KMS-11 (cell line): Measurements from ENCODE around the gene MAGED1.

Experiments
- H2AFZ ChIP-seq: fragments of 200-600 bp; sonication (generic); 2 replicates; pipeline ENCODE4 v1.6.1; 2016; ENCODE audit warnings: antibody characterized with exemption, mixed run types, low read depth
- H3K27ac ChIP-seq: fragments of 200-600 bp; sonication (generic); 2 replicates; pipeline ENCODE4 v1.6.1; 2016; ENCODE audit warnings: mild to moderate bottlenecking, mixed run types
- H3K27me3 ChIP-seq: fragments of 200-600 bp; sonication (generic); 2 replicates; pipeline ENCODE4 v1.6.1; 2017; ENCODE audit warnings: mild to moderate bottlenecking, low read depth, mixed run types, moderate library complexity; ENCODE audit not compliant: insufficient read depth
- H3K36me3 ChIP-seq: fragments of 200-600 bp; sonication (generic); 2 replicates; pipeline ENCODE4 v1.6.1; 2017; ENCODE audit warnings: mild to moderate bottlenecking, mixed run types; ENCODE audit not compliant: insufficient read depth
- H3K4me1 ChIP-seq: fragments of 200-600 bp; sonication (generic); 2 replicates; pipeline ENCODE4 v1.6.1; 2016; ENCODE audit warnings: mild to moderate bottlenecking, low read depth, mixed run types; ENCODE audit not compliant: poor library complexity, severe bottlenecking
- H3K4me2 ChIP-seq: fragments of 200-600 bp; sonication (generic); 2 replicates; pipeline ENCODE4 v1.7.0; 2016; ENCODE audit warnings: mild to moderate bottlenecking, mixed run types
- H3K4me3 ChIP-seq: fragments of 200-600 bp; sonication (generic); IDR thresholded peaks from 2 replicates; pipeline ENCODE4 v1.6.1; 2017; ENCODE audit warnings: low read depth, low read length, mixed read lengths; ENCODE audit not compliant: insufficient read depth
- H3K79me2 ChIP-seq: fragments of 200-600 bp; sonication (generic); 2 replicates; pipeline ENCODE4 v1.6.1; 2016; ENCODE audit warnings: low read depth, mixed run types; ENCODE audit not compliant: insufficient read depth
- H3K9ac ChIP-seq: fragments of 200-600 bp; sonication (generic); 2 replicates; pipeline ENCODE4 v1.6.1; 2016; ENCODE audit warnings: mild to moderate bottlenecking, mixed run types
- H4K20me1 ChIP-seq: fragments of 200-600 bp; sonication (generic); 2 replicates; pipeline ENCODE4 v1.6.1; 2016; ENCODE audit warnings: mild to moderate bottlenecking, mixed run types; ENCODE audit not compliant: insufficient read depth
- TF ChIP-seq, protein P1 (sequence below): fragments of 200-600 bp; sonication (generic); conservative IDR thresholded peaks from 2 replicates; pipeline ENCODE4 v1.6.1; 2017; ENCODE audit warnings: low read depth, mild to moderate bottlenecking, antibody characterized with exemption, low read length, moderate library complexity, mixed read lengths

Gene MAGED1

DNA sequence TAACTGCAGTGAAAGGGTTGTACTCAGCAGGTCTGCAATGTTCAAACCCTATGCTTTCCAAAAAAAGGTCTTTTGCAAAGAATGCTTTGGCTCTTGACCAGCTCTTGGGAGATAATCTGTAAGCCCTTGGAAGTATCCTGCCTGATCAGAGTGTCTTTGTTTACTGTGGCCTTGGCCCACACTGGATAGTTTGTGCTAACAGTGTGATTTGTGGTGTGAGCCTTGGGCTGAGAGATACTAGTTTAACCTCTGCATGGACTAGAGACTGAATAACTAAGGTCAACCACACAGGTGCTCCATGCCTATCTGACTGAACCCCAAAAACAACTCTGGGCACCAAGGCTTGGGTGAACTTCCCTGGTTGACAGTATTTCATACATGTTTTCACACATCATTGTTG lies 3.6 kb upstream of the MAGED1 start:
- Histone ChIP-seq H2AFZ (no peak overlapping the region), H3K27me3 (no peaks in the 10 kb centered on the region), H3K79me2 (no peaks in the 10 kb centered on the region), H3K9ac (no peak overlapping the region), H4K20me1 (no peaks in the 10 kb centered on the region), H3K4me3 (no peak overlapping the region), H3K4me1 (no peaks in the 10 kb centered on the region), H3K27ac (no peak overlapping the region), H3K36me3 (no peaks in the 10 kb centered on the region), H3K4me2 (no peak overlapping the region)
- TF ChIP-seq, protein P1, sequence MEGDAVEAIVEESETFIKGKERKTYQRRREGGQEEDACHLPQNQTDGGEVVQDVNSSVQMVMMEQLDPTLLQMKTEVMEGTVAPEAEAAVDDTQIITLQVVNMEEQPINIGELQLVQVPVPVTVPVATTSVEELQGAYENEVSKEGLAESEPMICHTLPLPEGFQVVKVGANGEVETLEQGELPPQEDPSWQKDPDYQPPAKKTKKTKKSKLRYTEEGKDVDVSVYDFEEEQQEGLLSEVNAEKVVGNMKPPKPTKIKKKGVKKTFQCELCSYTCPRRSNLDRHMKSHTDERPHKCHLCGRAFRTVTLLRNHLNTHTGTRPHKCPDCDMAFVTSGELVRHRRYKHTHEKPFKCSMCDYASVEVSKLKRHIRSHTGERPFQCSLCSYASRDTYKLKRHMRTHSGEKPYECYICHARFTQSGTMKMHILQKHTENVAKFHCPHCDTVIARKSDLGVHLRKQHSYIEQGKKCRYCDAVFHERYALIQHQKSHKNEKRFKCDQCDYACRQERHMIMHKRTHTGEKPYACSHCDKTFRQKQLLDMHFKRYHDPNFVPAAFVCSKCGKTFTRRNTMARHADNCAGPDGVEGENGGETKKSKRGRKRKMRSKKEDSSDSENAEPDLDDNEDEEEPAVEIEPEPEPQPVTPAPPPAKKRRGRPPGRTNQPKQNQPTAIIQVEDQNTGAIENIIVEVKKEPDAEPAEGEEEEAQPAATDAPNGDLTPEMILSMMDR = no peak

DNA sequence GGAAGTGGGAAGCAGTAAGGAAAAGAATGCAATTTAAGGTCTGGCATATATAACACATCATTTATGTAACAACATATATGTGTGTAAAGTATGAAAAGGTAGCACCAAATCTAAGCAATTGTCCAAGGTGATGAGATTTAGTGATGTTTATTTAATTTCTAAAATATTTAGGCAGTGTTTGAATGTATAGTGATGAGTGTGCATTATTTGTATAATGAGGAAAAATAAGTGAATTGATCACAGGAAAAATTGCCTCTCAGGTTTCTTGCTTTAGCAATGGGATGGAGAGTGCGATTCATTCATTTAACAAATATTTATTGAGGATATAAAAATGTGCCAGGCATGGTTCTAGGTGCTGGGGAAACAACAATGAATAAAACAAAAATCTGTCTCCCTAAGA lies 2.2 kb upstream of the MAGED1 start:
- H3K4me1 ChIP-seq = no peaks in the 10 kb centered on the region
- no peak overlapping the region for H2AFZ ChIP-seq
- H3K4me2 ChIP-seq = no peak overlapping the region
- H3K9ac ChIP-seq = no peak overlapping the region
- no peak overlapping the region for H3K4me3 ChIP-seq
- H4K20me1 ChIP-seq = no peaks in the 10 kb centered on the region
- no peak overlapping the region for H3K27ac ChIP-seq
- no peaks in the 10 kb centered on the region for H3K27me3 ChIP-seq
- TF ChIP-seq, protein P1 = no peak
- H3K36me3 ChIP-seq = no peaks in the 10 kb centered on the region
- 0 out of 2 replicates have a peak, but pooled peaks cover 9% of the 10 kb centered on the region for H3K79me2 ChIP-seq

DNA sequence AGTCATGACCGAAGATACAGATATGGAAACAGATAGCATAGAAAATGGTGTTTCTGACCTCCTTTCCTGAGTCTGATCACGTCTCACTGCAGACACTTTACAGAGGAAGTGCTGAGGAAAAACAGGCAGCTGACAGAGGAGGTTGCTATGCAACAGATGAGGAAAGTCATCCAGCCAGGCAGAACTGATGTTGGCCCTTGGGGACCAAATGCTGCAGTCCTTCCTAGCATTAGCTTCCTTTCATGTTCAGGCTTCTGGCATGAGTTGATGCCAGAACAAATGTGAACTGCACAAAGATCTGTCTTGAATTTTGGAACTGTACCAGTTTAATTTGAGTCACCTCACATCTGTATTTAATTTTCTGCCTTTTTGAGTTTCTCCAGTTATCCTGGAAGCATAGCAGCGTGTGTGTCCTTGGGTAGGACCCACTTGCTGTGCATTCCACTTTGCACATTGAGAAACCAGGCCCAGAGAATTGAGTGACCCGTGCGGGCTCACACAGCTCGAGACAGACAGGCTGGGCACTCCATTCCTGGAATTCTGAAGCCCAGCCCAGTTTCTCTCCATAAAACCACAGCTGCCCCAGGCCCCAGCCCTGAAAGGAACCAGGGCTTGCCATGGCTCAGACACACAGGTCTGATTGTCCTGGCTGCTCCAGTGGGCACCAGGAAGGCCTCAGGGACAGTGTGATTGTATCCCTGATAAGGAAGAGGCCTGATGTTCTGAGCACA lies 1.4 kb upstream of the MAGED1 start:
- H3K9ac ChIP-seq = no peak overlapping the region
- no peak overlapping the region for H3K4me3 ChIP-seq
- TF ChIP-seq, protein P1 = no peak

GRCh38 chrX:51893931-51894696 lies 691 bp downstream of the MAGED1 start:
- Histone ChIP-seq H3K9ac (peak overlapping the region; percentile 56; the same call in 1 of the 2 replicates), H4K20me1 (no peaks in the 10 kb centered on the region), H3K27me3 (no peaks in the 10 kb centered on the region), H2AFZ (no peak overlapping the region), H3K79me2 (0 out of 2 replicates have a peak, but pooled peaks cover 9% of the 10 kb centered on the region), H3K4me2 (no peak overlapping the region; the same call in 1 of the 2 replicates), H3K4me1 (no peaks in the 10 kb centered on the region), H3K36me3 (no peaks in the 10 kb centered on the region), H3K4me3 (no peak overlapping the region), H3K27ac (peak overlapping the region; percentile 45)
- TF ChIP-seq, protein P1 = no peak

More for the DNA sequence above, 1.4 kb upstream of the MAGED1 start:
- Histone ChIP-seq H3K36me3 (no peaks in the 10 kb centered on the region), H4K20me1 (no peaks in the 10 kb centered on the region), H3K4me2 (no peak overlapping the region), H3K79me2 (0 out of 2 replicates have a peak, but pooled peaks cover 9% of the 10 kb centered on the region), H3K27ac (no peak overlapping the region), H3K27me3 (no peaks in the 10 kb centered on the region), H2AFZ (no peak overlapping the region), H3K4me1 (no peaks in the 10 kb centered on the region)
